Endothelial cell of umbilical vein (primary cell): ENCODE results near the gene YY1. TPM values are rescaled to one million over a fixed set of nuclear protein-coding genes. Genes with fewer than 3 reads are reported as not detected.
A peak's percentile ranks its signal among the peaks of the same experiment; 100 is the strongest.

Experiments used
- BruUV-seq: library from RNA; stranded (reverse); fragments of 400-500 nt; replicated peaks from 2 replicates; lab custom pipeline; 2021; lab: Mats Ljungman, UMichigan
- CTCF ChIA-PET: fragments of 300-600, 350-600 bp; sonication (Branson Sonifier 250); formaldehyde crosslinking; loops from one replicate; lab custom pipeline; 2021; ENCODE audit warnings: antibody characterized with exemption, inconsistent platforms; lab: Charles Lee
- POLR2A ChIA-PET: fragments of 300-600, 350-600 bp; sonication (Branson Sonifier 250); formaldehyde crosslinking; loops from one replicate; lab custom pipeline; 2021; ENCODE audit warnings: antibody characterized with exemption, inconsistent platforms; lab: Charles Lee
- DNase-seq: peaks from one replicate; pipeline ENCODE4 v3.0.0-alpha.2; 2011; ENCODE audit warnings: low read depth, low spot score
- FAIRE-seq: peaks from 2 replicates; lab custom pipeline; 2011; peaks lifted over from hg19 to GRCh38; lab: Jason Lieb, UNC
- H2AFZ ChIP-seq: 2 replicates; pipeline ENCODE4 v1.6.0; 2012; ENCODE audit warnings: low read depth, low read length, control low read depth, inconsistent platforms
- H3K27ac ChIP-seq: 2 replicates; pipeline ENCODE4 v1.5.1; 2011; ENCODE audit warnings: low read depth, mild to moderate bottlenecking, control low read depth, low read length, moderate library complexity; ENCODE audit not compliant: insufficient read depth
- H3K27me3 ChIP-seq, 2 experiments: 2 replicates each; pipeline versions ENCODE4 v1.6.0 to v1.6.1; 2011; ENCODE audit warnings: low read length in 2 of 2, mixed read lengths in 1 of 2; ENCODE audit not compliant: control insufficient read depth in 2 of 2, insufficient read depth in 2 of 2
- H3K36me3 ChIP-seq, 2 experiments: 2 replicates in 1 of 2; 3 replicates in 1 of 2; pipeline ENCODE4 v1.5.1; 2011; ENCODE audit warnings: low read length in 2 of 2, mild to moderate bottlenecking in 1 of 2, moderate library complexity in 1 of 2; ENCODE audit not compliant: control insufficient read depth in 2 of 2, insufficient read depth in 2 of 2; ENCODE audit errors: extremely low read depth in 1 of 2
- H3K4me1 ChIP-seq: 3 replicates; pipeline ENCODE4 v1.5.1; 2011; ENCODE audit warnings: mild to moderate bottlenecking, low read length; ENCODE audit not compliant: control insufficient read depth, insufficient read depth; ENCODE audit errors: extremely low read depth
- H3K4me2 ChIP-seq: 2 replicates; pipeline ENCODE4 v1.6.1; 2011; ENCODE audit warnings: low read length, control low read depth, mixed read lengths; ENCODE audit not compliant: insufficient read depth
- H3K4me3 ChIP-seq, 3 experiments: fragments of 200-600 bp in 1 of 3; sonication (generic), shearing (Covaris generic) in 1 of 3; replicated peaks in 1 of 3; 2 replicates each; pipeline ENCODE4 v1.5.1; 2011 to 2016; ENCODE audit warnings: control low read depth in 3 of 3, low read length in 3 of 3, mild to moderate bottlenecking in 2 of 3, inconsistent platforms in 1 of 3, low read depth in 1 of 3, moderate library complexity in 1 of 3; ENCODE audit not compliant: insufficient read depth in 1 of 3
- H3K79me2 ChIP-seq: 2 replicates; pipeline ENCODE4 v1.6.0; 2012; ENCODE audit warnings: low read length, inconsistent platforms; ENCODE audit not compliant: control insufficient read depth, insufficient read depth
- H3K9ac ChIP-seq: replicated peaks from 2 replicates; pipeline ENCODE3; 2011; ENCODE audit warnings: low read length, control low read depth; ENCODE audit not compliant: insufficient read depth; ENCODE audit errors: extremely low read depth
- H3K9me1 ChIP-seq: replicated peaks from 3 replicates; pipeline ENCODE4 v1.6.0; 2011; ENCODE audit warnings: mild to moderate bottlenecking, low read length; ENCODE audit not compliant: control insufficient read depth, insufficient read depth; ENCODE audit errors: extremely low read depth
- H3K9me3 ChIP-seq: replicated peaks from 2 replicates; pipeline ENCODE4 v1.5.1; 2012; ENCODE audit warnings: low read length, inconsistent platforms; ENCODE audit not compliant: control insufficient read depth, insufficient read depth
- H4K20me1 ChIP-seq: replicated peaks from 2 replicates; pipeline ENCODE3; 2011; ENCODE audit warnings: mild to moderate bottlenecking, low read length; ENCODE audit not compliant: control insufficient read depth, insufficient read depth; ENCODE audit errors: extremely low read depth
- CTCF ChIP-seq, 2 donors: IDR thresholded peaks; 1 replicate in 1 of 2; 2 replicates in 1 of 2; pipeline ENCODE4 v1.5.1; 2011; ENCODE audit warnings: low read length in 2 of 2, mild to moderate bottlenecking in 2 of 2, moderate library complexity in 2 of 2, control low read depth in 1 of 2, inconsistent platforms in 1 of 2, low read depth in 1 of 2; ENCODE audit not compliant: insufficient read depth in 1 of 2; ENCODE audit errors: extremely low read depth in 1 of 2
- FOS ChIP-seq: IDR thresholded peaks from 2 replicates; pipeline ENCODE4 v1.6.1; 2011; ENCODE audit warnings: mild to moderate bottlenecking, low read length, moderate library complexity, borderline replicate concordance; ENCODE audit not compliant: insufficient read depth
- GATA2 ChIP-seq: IDR thresholded peaks from 2 replicates; pipeline ENCODE4 v1.7.0; 2011; ENCODE audit warnings: low read depth, mild to moderate bottlenecking, moderate library complexity, mixed read lengths, low read length; ENCODE audit not compliant: insufficient read length, insufficient read depth
- JUN ChIP-seq: IDR thresholded peaks from 2 replicates; pipeline ENCODE4 v1.6.1; 2011; ENCODE audit warnings: borderline replicate concordance, low read depth; ENCODE audit not compliant: insufficient read length, insufficient read depth
- MAX ChIP-seq: IDR thresholded peaks from 2 replicates; pipeline ENCODE4 v1.6.1; 2011; ENCODE audit not compliant: insufficient read depth, insufficient read length
- POLR2A ChIP-seq: IDR thresholded peaks from 2 replicates; pipeline ENCODE4 v1.6.1; 2012; ENCODE audit warnings: low read depth, mild to moderate bottlenecking, control low read depth, low read length
- POLR2AphosphoS5 ChIP-seq: IDR thresholded peaks from 2 replicates; pipeline ENCODE4 v1.6.1; 2012; ENCODE audit warnings: low read depth, mild to moderate bottlenecking, control low read depth, low read length, moderate library complexity; ENCODE audit not compliant: insufficient read depth
- dilution Hi-C: fragments of 300-500 bp; cut with MboI; formaldehyde crosslinking; loops from one replicate; pipeline ENCODE4 v1.15.0; 2019; ENCODE audit warnings: low sequenced_read_pairs; ENCODE audit not compliant: extremely low pct_ligation_motif_present
- intact Hi-C: fragments of 100-400 bp; cut with micrococcal nuclease; formaldehyde crosslinking; loops from one replicate; pipeline ENCODE4 v1.10.0; 2022
- polyA plus RNA-seq, 4 experiments: library from polyadenylated mRNA; depleted of rRNA in 3 of 4; stranded (reverse) in 3 of 4; unstranded in 1 of 4; fragments of >200 nt; gene quantifications; 2 replicates each; pipeline versions ENCODE4 v1.2.1 to v1.2.3, GENCODE V29; 2011 to 2012; ENCODE audit warnings: missing spikeins in 1 of 4
- total RNA-seq: library from RNA; stranded (reverse); gene quantifications from 2 replicates; pipeline ENCODE4 v1.2.3, GENCODE V29; 2021

The YY1 gene
- total and polyA plus RNA-seq, 2 donors (not counting 3 experiments of a cell fraction or from before 2014, with no cell fraction given) = 23.5 to 78.6 TPM

DNA sequence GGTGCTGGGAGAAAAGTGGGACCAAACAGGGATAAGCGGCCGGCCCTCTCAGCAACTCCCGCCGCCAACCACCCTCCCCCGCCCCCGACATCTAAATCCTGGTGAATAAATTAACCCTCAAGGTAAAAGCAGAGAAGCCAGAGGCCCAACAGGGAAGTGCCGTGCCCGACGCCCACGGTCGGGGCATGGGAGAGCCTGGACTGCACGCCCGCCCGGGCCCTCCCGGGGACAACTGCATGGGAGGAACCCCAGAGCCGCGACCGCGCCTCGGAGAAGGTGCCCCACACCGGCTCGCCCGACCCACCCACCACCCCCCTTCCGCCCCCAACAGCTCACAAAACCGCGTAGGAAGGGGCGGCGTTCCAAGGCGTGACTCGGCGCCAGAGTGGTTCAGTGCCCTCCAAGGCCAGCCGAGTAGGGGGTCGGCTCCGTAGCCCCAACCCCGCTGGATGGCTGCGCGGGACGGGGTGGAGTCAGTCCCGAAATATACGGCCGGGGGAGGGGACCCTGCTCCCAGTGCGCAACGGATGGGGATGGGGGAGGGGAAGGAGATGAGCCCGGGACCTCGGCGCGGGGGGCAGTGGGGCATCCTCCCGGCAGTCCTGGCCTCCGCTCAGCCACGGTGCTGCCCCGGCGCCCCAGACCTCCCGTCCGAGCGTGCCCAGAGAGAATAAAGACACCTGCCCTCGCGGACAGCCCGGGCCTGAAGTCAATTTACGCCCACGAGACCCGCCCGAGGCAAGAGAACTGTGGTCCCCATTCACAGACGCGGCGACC lies 66.6 kb downstream of the YY1 start:
- dilution Hi-C loops = no loop called here

DNA sequence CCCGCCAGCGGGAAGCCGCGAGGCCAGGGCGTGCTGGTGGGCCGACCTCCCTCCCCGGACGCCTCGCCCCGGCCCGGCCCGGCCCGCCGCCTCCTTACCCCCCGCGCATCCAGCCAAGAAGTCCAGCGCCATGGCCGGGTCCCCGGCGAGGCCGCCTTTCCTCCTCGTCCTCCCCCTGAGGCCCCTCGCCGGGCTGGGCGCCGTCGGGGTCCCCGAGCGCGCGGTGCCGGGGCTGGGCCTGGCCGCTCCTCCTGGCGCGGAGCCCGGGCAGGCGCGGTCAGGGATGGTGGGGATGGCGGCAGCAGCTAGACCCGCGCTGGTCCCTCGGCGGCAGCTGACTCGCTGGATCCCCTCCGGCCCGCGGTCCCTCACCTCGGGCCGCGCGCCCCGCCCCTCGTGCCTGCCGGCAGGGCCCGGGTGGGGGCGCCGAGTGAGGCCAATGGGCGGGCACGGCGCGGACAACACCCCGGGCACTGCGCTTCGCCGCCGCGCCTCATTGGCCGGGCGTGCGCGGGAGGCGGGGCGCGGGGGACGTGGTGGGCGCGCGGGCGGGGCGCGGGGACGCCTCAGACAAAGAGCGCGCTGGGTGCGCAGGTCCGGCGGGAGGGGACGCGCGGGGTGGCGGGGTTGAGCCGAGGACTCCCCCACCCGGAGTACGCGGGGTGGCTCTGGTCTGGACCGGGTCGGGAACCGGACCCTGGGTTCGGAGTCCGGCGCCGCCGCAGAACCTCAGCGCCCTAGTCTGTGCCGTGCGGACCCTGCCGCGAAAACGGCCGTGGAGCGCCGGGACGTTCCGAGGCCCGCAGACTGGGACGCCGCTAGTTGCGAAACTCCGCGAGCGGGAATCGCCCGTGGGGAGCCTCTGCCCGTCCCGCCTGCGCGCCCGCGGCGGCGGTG lies 67.4 kb downstream of the YY1 start, which contains the start of gene SLC25A29:
Gene SLC25A29, minus strand, starts transcription at position 344 of the 897 bp plus-strand sequence. Its CDS starts 212 bp downstream, at position 132.
- Histone ChIP-seq H3K79me2 (peaks cover 10% of the 10 kb centered on the region), H3K4me1 (peaks cover 21% of the 10 kb centered on the region), H2AFZ (peak within 1 kb of the TSS; percentile 57), H3K36me3 (no peaks in the 10 kb centered on the region), H3K4me2 (peak within 1 kb of the TSS; percentile 70), H4K20me1 (no peaks in the 10 kb centered on the region), H3K27me3 (no peaks in the 10 kb centered on the region), H3K9me1 (no peaks in the 10 kb centered on the region), H3K27ac (peak within 1 kb of the TSS; percentile 62), H3K4me3 (peak within 1 kb of the TSS; percentile 57 to 89 (median 64)), H3K9ac (peak within 1 kb of the TSS; percentile 85), H3K9me3 (no peaks in the 10 kb centered on the region)
- dilution Hi-C loops = no loop called here
- TF ChIP-seq CTCF (IDR thresholded peaks at IDR 0.05; ENCODE audit: extremely low read depth in 1 of 2, insufficient read depth in 1 of 2, low read depth in 1 of 2, low read length in 2 of 2) = no peak
- TF ChIP-seq POLR2AphosphoS5 = peak; percentile 47
- no peak for TF ChIP-seq MAX
- TF ChIP-seq GATA2 = no peak
- TF ChIP-seq POLR2A = peak; percentile 84
- TF ChIP-seq JUN = no peak
- BruUV-seq = no TSS peak
- DNase-seq (peak; percentile 91), FAIRE-seq (peak; percentile 79)
- intact Hi-C loops = loop anchor here (1.0 to 10.0 kb wide), 3 partner anchors 68 to 348 kb away; partner anchors contain the start of gene WDR25
- ChIA-PET POLR2A (interaction anchor here (0.7 kb wide), 1 partner anchor 69 kb away, joined by 3 read pairs; a partner anchor contains a TSS), CTCF (interaction anchor here (1.4 kb wide), 2 partner anchors 21 to 71 kb away, joined by 4 to 6 read pairs; no protein-coding TSS in a partner anchor)

More for the DNA sequence above, 66.6 kb downstream of the YY1 start:
- Histone ChIP-seq H3K27ac (peak overlapping the region; percentile 30), H3K36me3 (no peaks in the 10 kb centered on the region), H3K27me3 (no peaks in the 10 kb centered on the region), H3K9ac (peak overlapping the region; percentile 74), H3K4me1 (peaks cover 21% of the 10 kb centered on the region), H3K4me2 (peak overlapping the region; percentile 60), H4K20me1 (no peaks in the 10 kb centered on the region), H3K9me3 (no peaks in the 10 kb centered on the region), H3K79me2 (peaks cover 10% of the 10 kb centered on the region), H3K4me3 (peak overlapping the region; percentile 57 to 89 (median 61)), H3K9me1 (no peaks in the 10 kb centered on the region), H2AFZ (peak overlapping the region; percentile 57)
- POLR2A ChIA-PET = interaction anchor here (0.7 kb wide), 1 partner anchor 70 kb away, joined by 3 read pairs; a partner anchor contains a TSS
- intact Hi-C loops = loop anchor here (1.0 to 10.0 kb wide), 5 partner anchors 13 to 349 kb away; partner anchors contain the start of gene WDR25
- no peak for FAIRE-seq
- DNase-seq = peak; percentile 34
- CTCF ChIA-PET = interaction anchor here (0.6 to 1.4 kb wide), 4 partner anchors 9 to 72 kb away, joined by 4 to 10 read pairs (median 5); no protein-coding TSS in a partner anchor
- TF ChIP-seq POLR2A = no peak
- no peak for TF ChIP-seq FOS
- TF ChIP-seq JUN = no peak
- peak; percentile 23 for TF ChIP-seq POLR2AphosphoS5
- BruUV-seq = no TSS peak
